SK-N-SH (cell line): Measurements from ENCODE around the gene CCDC54. TPM values are rescaled to one million over a fixed set of nuclear protein-coding genes. Genes with fewer than 3 reads are reported as not detected.

Experiments used
- CTCF ChIA-PET: fragments of 300-600, 350-600 bp; formaldehyde crosslinking; extraction: SDS; loops from one replicate; lab custom pipeline; 2021; lab: Yijun Ruan, JAX
- POLR2A ChIA-PET: fragments of 350-600 bp; sonication (Branson Sonifier 250); formaldehyde crosslinking; extraction: SDS; loops from one replicate; lab custom pipeline; 2020; ENCODE audit warnings: antibody characterized with exemption, inconsistent platforms; lab: Yijun Ruan, JAX
- DNase-seq: peaks from one replicate; pipeline ENCODE4 v3.0.0; 2012
- H2AFZ ChIP-seq: fragments of 200-600 bp; sonication (generic); 2 replicates; pipeline ENCODE4 v1.8.1; 2016; ENCODE audit warnings: antibody characterized with exemption, mild to moderate bottlenecking, low read depth
- H3F3A ChIP-seq: fragments of 200-600 bp; sonication (generic); replicated peaks from 2 replicates; pipeline ENCODE3; 2016; ENCODE audit warnings: antibody characterized with exemption, mild to moderate bottlenecking; ENCODE audit not compliant: insufficient read depth
- H3K27ac ChIP-seq, 2 experiments: fragments of 200-500 bp in 1 of 2; fragments of 200-600 bp in 1 of 2; sonication (Bioruptor generic) in 1 of 2; sonication (generic), shearing (Covaris generic) in 1 of 2; 2 replicates each; pipeline versions ENCODE4 v1.5.1 to v1.6.1; 2014 to 2016; ENCODE audit warnings: low read depth in 2 of 2, inconsistent platforms in 1 of 2, low read length in 1 of 2, mild to moderate bottlenecking in 1 of 2, mixed read lengths in 1 of 2
- H3K27me3 ChIP-seq: fragments of 200-600 bp; sonication (generic), shearing (Covaris generic); 2 replicates; pipeline ENCODE4 v1.6.1; 2016; ENCODE audit warnings: mixed run types; ENCODE audit not compliant: insufficient read depth
- H3K36me3 ChIP-seq, 2 experiments: fragments of 200-500 bp in 1 of 2; fragments of 200-600 bp in 1 of 2; sonication (Bioruptor generic) in 1 of 2; sonication (generic) in 1 of 2; replicated peaks in 1 of 2; 2 replicates each; pipeline versions ENCODE3 to v1.5.1; 2014 to 2016; ENCODE audit warnings: low read length in 1 of 2, mild to moderate bottlenecking in 1 of 2; ENCODE audit not compliant: insufficient read depth in 2 of 2, control insufficient read depth in 1 of 2
- H3K4me1 ChIP-seq, 2 experiments: fragments of 200-500 bp in 1 of 2; fragments of 200-600 bp in 1 of 2; sonication (Bioruptor generic) in 1 of 2; sonication (generic), shearing (Covaris generic) in 1 of 2; 2 replicates each; pipeline versions ENCODE4 v1.5.1 to v1.6.1; 2014 to 2016; ENCODE audit warnings: low read depth in 1 of 2, low read length in 1 of 2, mixed run types in 1 of 2; ENCODE audit not compliant: insufficient read depth in 2 of 2, control insufficient read depth in 1 of 2
- H3K4me2 ChIP-seq: fragments of 200-600 bp; sonication (generic), shearing (Covaris generic); 2 replicates; pipeline ENCODE4 v1.6.1; 2017; ENCODE audit warnings: mixed run types
- H3K4me3 ChIP-seq, 2 experiments: fragments of 200-500 bp in 1 of 2; fragments of 200-600 bp in 1 of 2; sonication (Bioruptor generic) in 1 of 2; sonication (generic), shearing (Covaris generic) in 1 of 2; 2 replicates each; pipeline versions ENCODE4 v1.5.1 to v1.8.1; 2014 to 2016; ENCODE audit warnings: low read depth in 2 of 2, inconsistent platforms in 1 of 2, low read length in 1 of 2, mild to moderate bottlenecking in 1 of 2, mixed read lengths in 1 of 2, moderate library complexity in 1 of 2
- H3K79me2 ChIP-seq: fragments of 200-600 bp; sonication (generic); 2 replicates; pipeline ENCODE4 v1.8.1; 2017; ENCODE audit warnings: mild to moderate bottlenecking; ENCODE audit not compliant: insufficient read depth
- H3K9ac ChIP-seq: fragments of 200-600 bp; sonication (generic); 2 replicates; pipeline ENCODE4 v1.6.1; 2017; ENCODE audit warnings: mixed run types
- H3K9me2 ChIP-seq: fragments of 200-600 bp; sonication (generic); 2 replicates; pipeline ENCODE4 v1.6.1; 2017; ENCODE audit warnings: mixed run types
- H3K9me3 ChIP-seq: fragments of 200-600 bp; sonication (generic); 2 replicates; pipeline ENCODE4 v1.6.1; 2017; ENCODE audit warnings: mixed run types, mild to moderate bottlenecking, moderate library complexity
- H4K20me1 ChIP-seq: fragments of 200-600 bp; sonication (generic); 2 replicates; pipeline ENCODE4 v1.6.1; 2017; ENCODE audit warnings: mild to moderate bottlenecking, mixed run types; ENCODE audit not compliant: insufficient read depth
- EP300 ChIP-seq, 2 experiments: IDR thresholded peaks; 2 replicates each; pipeline versions ENCODE4 v1.4.0 to v1.6.1; 2012; ENCODE audit warnings: borderline replicate concordance in 1 of 2, low read depth in 1 of 2, low read length in 1 of 2
- FOSL2 ChIP-seq: IDR thresholded peaks from 2 replicates; pipeline ENCODE4 v1.4.0; 2012; ENCODE audit warnings: low read depth, mild to moderate bottlenecking, moderate library complexity, borderline replicate concordance
- FOXJ3 ChIP-seq: sonication (generic); formaldehyde crosslinking; IDR thresholded peaks from 2 replicates; pipeline ENCODE4 v1.5.1; 2020; ENCODE audit warnings: mild to moderate bottlenecking, missing genetic modification reagents
- GABPA ChIP-seq: IDR thresholded peaks from 2 replicates; pipeline ENCODE4 v1.4.0; 2012; ENCODE audit warnings: low read depth, mild to moderate bottlenecking
- GATA2 ChIP-seq: sonication (generic); formaldehyde crosslinking; IDR thresholded peaks from 2 replicates; pipeline ENCODE4 v1.5.0; 2020; ENCODE audit warnings: mild to moderate bottlenecking, missing genetic modification reagents
- JUND ChIP-seq: IDR thresholded peaks from 2 replicates; pipeline ENCODE4 v1.4.0; 2012
- MEF2A ChIP-seq: IDR thresholded peaks from 2 replicates; pipeline ENCODE4 v1.4.0; 2012; ENCODE audit warnings: low read depth, borderline replicate concordance
- NFIC ChIP-seq: IDR thresholded peaks from 2 replicates; pipeline ENCODE4 v1.4.0; 2012; ENCODE audit warnings: borderline replicate concordance
- POLR2AphosphoS5 ChIP-seq: IDR thresholded peaks from 2 replicates; pipeline ENCODE4 v1.6.1; 2012; ENCODE audit warnings: low read depth, low read length
- RXRA ChIP-seq: IDR thresholded peaks from 2 replicates; pipeline ENCODE4 v1.4.0; 2012; ENCODE audit warnings: low read depth, mild to moderate bottlenecking, borderline replicate concordance
- YY1 ChIP-seq: IDR thresholded peaks from 2 replicates; pipeline ENCODE4 v1.4.0; 2012; ENCODE audit warnings: low read depth, mild to moderate bottlenecking
- whole genome bisulfite sequencing: methylation state at CpG from one replicate; pipeline ENCODE4 v1.1.6; 2017; ENCODE audit warnings: low lambda C conversion rate; 5-methylcytosine and 5-hydroxymethylcytosine counted together
- polyA plus RNA-seq, 3 experiments: library from polyadenylated mRNA; depleted of rRNA; stranded (reverse); fragments of >200 nt; gene quantifications; 2 replicates each; pipeline ENCODE4 v1.2.3, GENCODE V29; 2012
- TF ChIP-seq, protein P1 (sequence below): IDR thresholded peaks from 2 replicates; pipeline ENCODE4 v1.4.0; 2012; ENCODE audit warnings: low read depth, borderline replicate concordance
- TF ChIP-seq, protein P2 (sequence below): IDR thresholded peaks from 2 replicates; pipeline ENCODE4 v1.4.0; 2012; ENCODE audit warnings: low read depth
- TF ChIP-seq, protein P3 (sequence below): fragments of 200-600 bp; sonication (generic); IDR thresholded peaks from 2 replicates; pipeline ENCODE4 v1.6.1; 2017; ENCODE audit warnings: antibody characterized with exemption, mild to moderate bottlenecking, moderate library complexity
- TF ChIP-seq, protein P4 (sequence below): IDR thresholded peaks from 2 replicates; pipeline ENCODE4; 2012
- TF ChIP-seq, protein P5 (sequence below): IDR thresholded peaks from 2 replicates; pipeline ENCODE4 v1.6.1; 2012; ENCODE audit warnings: mild to moderate bottlenecking, low read depth, low read length, moderate library complexity
- TF ChIP-seq, protein P6 (sequence below): IDR thresholded peaks from 2 replicates; pipeline ENCODE4 v1.4.0; 2012; ENCODE audit warnings: low read depth, borderline replicate concordance

Gene CCDC54
- polyA plus RNA-seq, 1 of the 3 experiments (the other 2 are of a cell fraction), result not detected

DNA sequence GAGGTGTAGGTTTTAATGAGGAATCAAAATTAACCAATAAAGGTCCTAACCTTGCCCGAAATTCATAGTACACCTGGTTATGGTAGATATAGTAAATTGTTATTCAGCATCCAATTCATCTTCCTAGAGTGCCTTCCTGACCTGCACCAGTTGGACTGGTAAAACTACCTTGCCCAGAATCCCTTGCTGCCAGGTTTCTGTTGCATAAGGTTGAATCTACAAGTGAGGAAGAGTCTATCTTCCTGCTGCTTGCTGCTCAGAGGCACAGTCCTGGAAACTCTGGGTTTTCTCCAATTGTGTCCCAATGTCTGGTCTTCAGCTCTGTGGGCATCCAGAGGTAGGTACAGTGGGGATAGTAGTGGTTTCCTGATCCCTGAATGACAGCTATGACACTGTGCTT is 17.3 kb downstream of the CCDC54 start:
- 81% methylated on average over 1 of the region's 1 CpG for whole genome bisulfite sequencing
- Histone ChIP-seq H3K4me1 (peaks cover 0 to 3% of the 10 kb centered on the region in 2 experiments; a peak in 2 of 4 replicates), H3K9me3 (no peaks in the 10 kb centered on the region), H3K27ac (no peak overlapping the region), H3F3A (no peaks in the 10 kb centered on the region), H3K4me3 (no peak overlapping the region), H3K79me2 (no peaks in the 10 kb centered on the region), H3K27me3 (no peaks in the 10 kb centered on the region), H3K36me3 (no peaks in the 10 kb centered on the region), H4K20me1 (no peaks in the 10 kb centered on the region), H3K9ac (no peak overlapping the region), H2AFZ (no peak overlapping the region), H3K9me2 (no peaks in the 10 kb centered on the region), H3K4me2 (no peak overlapping the region)
- ChIA-PET CTCF (no interaction called here), POLR2A (no interaction called here)
- TF ChIP-seq, protein P1, sequence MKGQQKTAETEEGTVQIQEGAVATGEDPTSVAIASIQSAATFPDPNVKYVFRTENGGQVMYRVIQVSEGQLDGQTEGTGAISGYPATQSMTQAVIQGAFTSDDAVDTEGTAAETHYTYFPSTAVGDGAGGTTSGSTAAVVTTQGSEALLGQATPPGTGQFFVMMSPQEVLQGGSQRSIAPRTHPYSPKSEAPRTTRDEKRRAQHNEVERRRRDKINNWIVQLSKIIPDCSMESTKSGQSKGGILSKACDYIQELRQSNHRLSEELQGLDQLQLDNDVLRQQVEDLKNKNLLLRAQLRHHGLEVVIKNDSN, result no peak
- no peak for TF ChIP-seq MEF2A
- TF ChIP-seq YY1, result no peak
- TF ChIP-seq GABPA, result no peak
- TF ChIP-seq NFIC, result no peak
- TF ChIP-seq FOSL2, result no peak
- TF ChIP-seq, protein P2, sequence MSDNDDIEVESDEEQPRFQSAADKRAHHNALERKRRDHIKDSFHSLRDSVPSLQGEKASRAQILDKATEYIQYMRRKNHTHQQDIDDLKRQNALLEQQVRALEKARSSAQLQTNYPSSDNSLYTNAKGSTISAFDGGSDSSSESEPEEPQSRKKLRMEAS, result no peak
- TF ChIP-seq RXRA, result no peak
- TF ChIP-seq, protein P3, sequence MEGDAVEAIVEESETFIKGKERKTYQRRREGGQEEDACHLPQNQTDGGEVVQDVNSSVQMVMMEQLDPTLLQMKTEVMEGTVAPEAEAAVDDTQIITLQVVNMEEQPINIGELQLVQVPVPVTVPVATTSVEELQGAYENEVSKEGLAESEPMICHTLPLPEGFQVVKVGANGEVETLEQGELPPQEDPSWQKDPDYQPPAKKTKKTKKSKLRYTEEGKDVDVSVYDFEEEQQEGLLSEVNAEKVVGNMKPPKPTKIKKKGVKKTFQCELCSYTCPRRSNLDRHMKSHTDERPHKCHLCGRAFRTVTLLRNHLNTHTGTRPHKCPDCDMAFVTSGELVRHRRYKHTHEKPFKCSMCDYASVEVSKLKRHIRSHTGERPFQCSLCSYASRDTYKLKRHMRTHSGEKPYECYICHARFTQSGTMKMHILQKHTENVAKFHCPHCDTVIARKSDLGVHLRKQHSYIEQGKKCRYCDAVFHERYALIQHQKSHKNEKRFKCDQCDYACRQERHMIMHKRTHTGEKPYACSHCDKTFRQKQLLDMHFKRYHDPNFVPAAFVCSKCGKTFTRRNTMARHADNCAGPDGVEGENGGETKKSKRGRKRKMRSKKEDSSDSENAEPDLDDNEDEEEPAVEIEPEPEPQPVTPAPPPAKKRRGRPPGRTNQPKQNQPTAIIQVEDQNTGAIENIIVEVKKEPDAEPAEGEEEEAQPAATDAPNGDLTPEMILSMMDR, result no peak
- no peak for TF ChIP-seq GATA2 (CRISPR knock-in tag)
- no peak for TF ChIP-seq POLR2AphosphoS5
- TF ChIP-seq, protein P4, sequence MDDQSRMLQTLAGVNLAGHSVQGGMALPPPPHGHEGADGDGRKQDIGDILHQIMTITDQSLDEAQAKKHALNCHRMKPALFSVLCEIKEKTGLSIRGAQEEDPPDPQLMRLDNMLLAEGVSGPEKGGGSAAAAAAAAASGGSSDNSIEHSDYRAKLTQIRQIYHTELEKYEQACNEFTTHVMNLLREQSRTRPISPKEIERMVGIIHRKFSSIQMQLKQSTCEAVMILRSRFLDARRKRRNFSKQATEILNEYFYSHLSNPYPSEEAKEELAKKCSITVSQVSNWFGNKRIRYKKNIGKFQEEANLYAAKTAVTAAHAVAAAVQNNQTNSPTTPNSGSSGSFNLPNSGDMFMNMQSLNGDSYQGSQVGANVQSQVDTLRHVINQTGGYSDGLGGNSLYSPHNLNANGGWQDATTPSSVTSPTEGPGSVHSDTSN, result no peak
- TF ChIP-seq, protein P5, sequence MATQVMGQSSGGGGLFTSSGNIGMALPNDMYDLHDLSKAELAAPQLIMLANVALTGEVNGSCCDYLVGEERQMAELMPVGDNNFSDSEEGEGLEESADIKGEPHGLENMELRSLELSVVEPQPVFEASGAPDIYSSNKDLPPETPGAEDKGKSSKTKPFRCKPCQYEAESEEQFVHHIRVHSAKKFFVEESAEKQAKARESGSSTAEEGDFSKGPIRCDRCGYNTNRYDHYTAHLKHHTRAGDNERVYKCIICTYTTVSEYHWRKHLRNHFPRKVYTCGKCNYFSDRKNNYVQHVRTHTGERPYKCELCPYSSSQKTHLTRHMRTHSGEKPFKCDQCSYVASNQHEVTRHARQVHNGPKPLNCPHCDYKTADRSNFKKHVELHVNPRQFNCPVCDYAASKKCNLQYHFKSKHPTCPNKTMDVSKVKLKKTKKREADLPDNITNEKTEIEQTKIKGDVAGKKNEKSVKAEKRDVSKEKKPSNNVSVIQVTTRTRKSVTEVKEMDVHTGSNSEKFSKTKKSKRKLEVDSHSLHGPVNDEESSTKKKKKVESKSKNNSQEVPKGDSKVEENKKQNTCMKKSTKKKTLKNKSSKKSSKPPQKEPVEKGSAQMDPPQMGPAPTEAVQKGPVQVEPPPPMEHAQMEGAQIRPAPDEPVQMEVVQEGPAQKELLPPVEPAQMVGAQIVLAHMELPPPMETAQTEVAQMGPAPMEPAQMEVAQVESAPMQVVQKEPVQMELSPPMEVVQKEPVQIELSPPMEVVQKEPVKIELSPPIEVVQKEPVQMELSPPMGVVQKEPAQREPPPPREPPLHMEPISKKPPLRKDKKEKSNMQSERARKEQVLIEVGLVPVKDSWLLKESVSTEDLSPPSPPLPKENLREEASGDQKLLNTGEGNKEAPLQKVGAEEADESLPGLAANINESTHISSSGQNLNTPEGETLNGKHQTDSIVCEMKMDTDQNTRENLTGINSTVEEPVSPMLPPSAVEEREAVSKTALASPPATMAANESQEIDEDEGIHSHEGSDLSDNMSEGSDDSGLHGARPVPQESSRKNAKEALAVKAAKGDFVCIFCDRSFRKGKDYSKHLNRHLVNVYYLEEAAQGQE, result no peak
- TF ChIP-seq EP300 (IDR thresholded peaks at IDR 0.05; ENCODE audit: borderline replicate concordance in 1 of 2, low read depth in 1 of 2, low read length in 1 of 2), result no peak
- no peak for TF ChIP-seq JUND
- TF ChIP-seq FOXJ3 (CRISPR knock-in tag), result no peak
- TF ChIP-seq, protein P6, sequence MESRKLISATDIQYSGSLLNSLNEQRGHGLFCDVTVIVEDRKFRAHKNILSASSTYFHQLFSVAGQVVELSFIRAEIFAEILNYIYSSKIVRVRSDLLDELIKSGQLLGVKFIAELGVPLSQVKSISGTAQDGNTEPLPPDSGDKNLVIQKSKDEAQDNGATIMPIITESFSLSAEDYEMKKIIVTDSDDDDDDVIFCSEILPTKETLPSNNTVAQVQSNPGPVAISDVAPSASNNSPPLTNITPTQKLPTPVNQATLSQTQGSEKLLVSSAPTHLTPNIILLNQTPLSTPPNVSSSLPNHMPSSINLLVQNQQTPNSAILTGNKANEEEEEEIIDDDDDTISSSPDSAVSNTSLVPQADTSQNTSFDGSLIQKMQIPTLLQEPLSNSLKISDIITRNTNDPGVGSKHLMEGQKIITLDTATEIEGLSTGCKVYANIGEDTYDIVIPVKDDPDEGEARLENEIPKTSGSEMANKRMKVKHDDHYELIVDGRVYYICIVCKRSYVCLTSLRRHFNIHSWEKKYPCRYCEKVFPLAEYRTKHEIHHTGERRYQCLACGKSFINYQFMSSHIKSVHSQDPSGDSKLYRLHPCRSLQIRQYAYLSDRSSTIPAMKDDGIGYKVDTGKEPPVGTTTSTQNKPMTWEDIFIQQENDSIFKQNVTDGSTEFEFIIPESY, result no peak
- no peak for DNase-seq
